H9 (cell line): ENCODE results near the gene TIA1. TPM values are rescaled to one million over a fixed set of nuclear protein-coding genes. Genes with fewer than 3 reads are reported as not detected.

ENCODE experiments used
- DNase-seq: peaks from one replicate; pipeline ENCODE4 v3.0.0-alpha.2; 2017
- H2AFZ ChIP-seq: one replicate; pipeline ENCODE4 v1.6.1; 2013; ENCODE audit warnings: mild to moderate bottlenecking, low read length, control low read depth, moderate library complexity
- H2AK5ac ChIP-seq: 2 replicates; pipeline ENCODE4 v1.6.1; 2013; ENCODE audit warnings: low read length, control low read depth, mixed read lengths; ENCODE audit not compliant: insufficient read length
- H2BK120ac ChIP-seq: one replicate; pipeline ENCODE4 v1.6.1; 2013; ENCODE audit warnings: low read depth, mild to moderate bottlenecking, low read length, control low read depth, inconsistent platforms; ENCODE audit not compliant: poor library complexity, severe bottlenecking
- H2BK12ac ChIP-seq: 2 replicates; pipeline ENCODE4 v1.6.1; 2013; ENCODE audit warnings: low read length, control low read depth, mixed read lengths, low read depth; ENCODE audit not compliant: insufficient read length
- H2BK15ac ChIP-seq: 2 replicates; pipeline ENCODE4 v1.6.1; 2013; ENCODE audit warnings: low read depth, low read length, control low read depth
- H2BK20ac ChIP-seq: one replicate; pipeline ENCODE4 v1.6.1; 2013; ENCODE audit warnings: low read depth, mild to moderate bottlenecking, low read length, control low read depth, inconsistent platforms; ENCODE audit not compliant: poor library complexity, severe bottlenecking
- H2BK5ac ChIP-seq: 2 replicates; pipeline ENCODE4 v1.6.1; 2013; ENCODE audit warnings: low read length, control low read depth, mixed read lengths; ENCODE audit not compliant: insufficient read length
- H3K14ac ChIP-seq: 2 replicates; pipeline ENCODE4 v1.6.1; 2013; ENCODE audit warnings: low read length, control low read depth; ENCODE audit not compliant: insufficient read depth
- H3K18ac ChIP-seq: 2 replicates; pipeline ENCODE4 v1.6.1; 2013; ENCODE audit warnings: low read depth, mild to moderate bottlenecking, mixed read lengths, low read length, control low read depth; ENCODE audit not compliant: insufficient read length
- H3K23ac ChIP-seq: 2 replicates; pipeline ENCODE4 v1.6.1; 2013; ENCODE audit warnings: low read length, control low read depth, mixed read lengths, low read depth; ENCODE audit not compliant: insufficient read length
- H3K23me2 ChIP-seq: 2 replicates; pipeline ENCODE4 v1.6.1; 2013; ENCODE audit warnings: low read depth, mild to moderate bottlenecking, mixed read lengths, low read length, control low read depth; ENCODE audit not compliant: insufficient read length, poor library complexity, severe bottlenecking
- H3K27ac ChIP-seq: 2 replicates; pipeline ENCODE4 v1.5.1; 2013; ENCODE audit warnings: low read length, control low read depth, mixed read lengths, low read depth; ENCODE audit not compliant: insufficient read length
- H3K27me3 ChIP-seq: 2 replicates; pipeline ENCODE4 v1.6.1; 2013; ENCODE audit warnings: low read length, control low read depth, inconsistent platforms; ENCODE audit not compliant: insufficient read depth
- H3K4ac ChIP-seq: 2 replicates; pipeline ENCODE4 v1.6.1; 2013; ENCODE audit warnings: low read depth, mild to moderate bottlenecking, control low read depth, inconsistent platforms, low read length, moderate library complexity
- H3K4me1 ChIP-seq: 2 replicates; pipeline ENCODE4 v1.6.1; 2013; ENCODE audit warnings: low read length, control low read depth, inconsistent platforms; ENCODE audit not compliant: insufficient read depth
- H3K4me2 ChIP-seq: 2 replicates; pipeline ENCODE4 v1.6.1; 2013; ENCODE audit warnings: low read length, control low read depth, mixed read lengths; ENCODE audit not compliant: insufficient read length, insufficient read depth
- H3K56ac ChIP-seq: 2 replicates; pipeline ENCODE4 v1.6.1; 2013; ENCODE audit warnings: low read depth, mild to moderate bottlenecking, mixed read lengths, low read length, control low read depth; ENCODE audit not compliant: insufficient read length
- H3K79me1 ChIP-seq: 2 replicates; pipeline ENCODE4 v1.6.1; 2013; ENCODE audit warnings: low read depth, mild to moderate bottlenecking, moderate library complexity, low read length, control low read depth, inconsistent platforms; ENCODE audit not compliant: insufficient read depth, poor library complexity, severe bottlenecking
- H3K79me2 ChIP-seq: 2 replicates; pipeline ENCODE4 v1.6.1; 2013; ENCODE audit warnings: low read length, control low read depth, inconsistent platforms; ENCODE audit not compliant: insufficient read depth
- H3K9ac ChIP-seq: 2 replicates; pipeline ENCODE4 v1.6.1; 2013; ENCODE audit warnings: low read length, control low read depth, mixed read lengths; ENCODE audit not compliant: insufficient read length; ENCODE audit errors: extremely low read depth
- H3K9me3 ChIP-seq: one replicate; pipeline ENCODE4 v1.6.1; 2013; ENCODE audit warnings: low read depth, low read length, inconsistent platforms; ENCODE audit not compliant: control insufficient read depth
- H3T11ph ChIP-seq: one replicate; pipeline ENCODE4 v1.6.1; 2013; ENCODE audit warnings: mild to moderate bottlenecking, low read length, control low read depth, inconsistent platforms
- H4K20me1 ChIP-seq: one replicate; pipeline ENCODE4 v1.6.1; 2013; ENCODE audit not compliant: control insufficient read depth, insufficient read length, insufficient read depth
- H4K5ac ChIP-seq: 2 replicates; pipeline ENCODE4 v1.6.1; 2013; ENCODE audit warnings: low read depth, mild to moderate bottlenecking, mixed read lengths, low read length, control low read depth; ENCODE audit not compliant: insufficient read length
- H4K8ac ChIP-seq: replicated peaks from 2 replicates; pipeline ENCODE4 v1.6.1; 2013; ENCODE audit warnings: low read length, control low read depth, mixed read lengths, low read depth; ENCODE audit not compliant: insufficient read length
- H4K91ac ChIP-seq: 2 replicates; pipeline ENCODE4 v1.6.1; 2013; ENCODE audit warnings: low read depth, mild to moderate bottlenecking, moderate library complexity, mixed read lengths, low read length, control low read depth; ENCODE audit not compliant: insufficient read length
- H3K27ac Mint-ChIP-seq, 3 experiments: 2 replicates in 2 of 3; 3 replicates in 1 of 3; pipeline ENCODE4 v1.8.0; 2020 to 2021; ENCODE audit warnings: mixed read lengths in 3 of 3, mild to moderate bottlenecking in 1 of 3, moderate library complexity in 1 of 3
- H3K27me3 Mint-ChIP-seq: 2 replicates; pipeline ENCODE4 v1.8.0; 2021; ENCODE audit warnings: low read depth, mild to moderate bottlenecking, moderate library complexity, mixed read lengths
- H3K36me3 Mint-ChIP-seq, 3 experiments: 2 replicates in 2 of 3; 3 replicates in 1 of 3; pipeline ENCODE4 v1.8.0; 2020 to 2021; ENCODE audit warnings: low read depth in 3 of 3, mixed read lengths in 3 of 3; ENCODE audit not compliant: insufficient read depth in 1 of 3
- H3K4me1 Mint-ChIP-seq, 2 experiments: 2 replicates each; pipeline ENCODE4 v1.8.0; 2020; ENCODE audit warnings: mixed read lengths in 2 of 2
- H3K4me3 Mint-ChIP-seq, 2 experiments: 2 replicates in 1 of 2; 3 replicates in 1 of 2; pipeline ENCODE4 v1.8.0; 2020 to 2021; ENCODE audit warnings: mild to moderate bottlenecking in 2 of 2, mixed read lengths in 2 of 2, moderate library complexity in 1 of 2
- H3K9me3 Mint-ChIP-seq, 2 experiments: 2 replicates in 1 of 2; 3 replicates in 1 of 2; pipeline ENCODE4 v1.8.0; 2020; ENCODE audit warnings: mild to moderate bottlenecking in 2 of 2, mixed read lengths in 2 of 2, moderate library complexity in 1 of 2
- WGBS: extraction: QIAGEN DNeasy Blood & Tissue Kit; methylation state at CpG from one replicate; pipeline ENCODE4 v1.1.7; 2013; ENCODE audit warnings: missing lambda C conversion rate, low lambda C conversion rate, mixed read lengths; ENCODE audit not compliant: insufficient read length; ENCODE audit errors: extremely low coverage; 5-methylcytosine and 5-hydroxymethylcytosine counted together
- total RNA-seq: library from RNA; stranded (reverse); gene quantifications from 2 replicates; pipeline ENCODE4 v1.2.1, GENCODE V29; 2021
- TF ChIP-seq, protein P1 (sequence below): fragments of 200-600 bp; sonication (generic); conservative IDR thresholded peaks from 3 replicates; pipeline ENCODE4 v1.8.0; 2021; ENCODE audit warnings: antibody characterized with exemption, mild to moderate bottlenecking

TIA1 gene
- total RNA-seq, 1 experiment from 2014 or later = 193 TPM

DNA sequence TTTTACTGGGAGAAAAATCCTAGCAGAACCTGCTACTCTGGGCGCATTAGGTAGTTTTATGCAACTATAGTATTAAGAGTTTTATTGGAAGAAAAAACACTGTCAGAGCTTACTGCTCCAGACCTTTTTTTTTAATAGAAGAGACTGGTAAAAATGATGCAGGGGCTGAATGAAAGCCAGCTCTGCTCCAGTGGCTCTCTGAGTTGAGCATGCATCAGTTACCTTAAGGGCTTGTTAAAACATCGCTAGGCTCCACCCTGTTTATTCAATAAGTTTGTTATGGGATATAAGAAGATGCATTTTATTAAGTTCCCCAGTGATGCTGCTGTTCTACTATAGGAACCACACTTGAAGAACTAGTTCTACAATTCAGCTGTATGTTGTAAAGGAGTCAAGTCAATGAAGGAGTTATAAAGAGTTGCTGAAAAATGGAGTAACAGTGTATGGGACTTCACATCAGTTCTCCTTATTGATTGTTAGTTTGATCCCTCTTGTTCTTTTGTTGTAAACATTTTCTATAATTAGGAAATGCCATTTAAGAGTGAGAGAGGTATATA, 31.9 kb upstream of the TIA1 start:
- Histone ChIP-seq H4K91ac (no peak overlapping the region), H3T11ph (no peak overlapping the region), H3K4ac (no peak overlapping the region), H2BK12ac (no peak overlapping the region), H3K9ac (no peak overlapping the region), H4K5ac (no peak overlapping the region), H2BK5ac (no peak overlapping the region), H2BK15ac (no peak overlapping the region), H3K79me2 (no peaks in the 10 kb centered on the region), H2BK120ac (no peak overlapping the region), H4K20me1 (no peaks in the 10 kb centered on the region), H3K27me3 (no peaks in the 10 kb centered on the region), H3K9me3 (no peaks in the 10 kb centered on the region), H3K23me2 (no peaks in the 10 kb centered on the region), H3K79me1 (no peaks in the 10 kb centered on the region), H3K4me1 (no peaks in the 10 kb centered on the region), H2BK20ac (no peak overlapping the region), H3K18ac (no peak overlapping the region), H3K23ac (no peak overlapping the region), H2AK5ac (no peak overlapping the region), H2AFZ (no peak overlapping the region), H3K56ac (no peak overlapping the region), H3K14ac (no peak overlapping the region), H4K8ac (no peak overlapping the region), H3K4me2 (no peak overlapping the region), H3K27ac (no peak overlapping the region)
- Mint-ChIP-seq H3K36me3 (peaks cover 21 to 72% (median 63%) of the 10 kb centered on the region in 3 experiments; a peak in 6 of 7 replicates), H3K27ac (peak overlapping the region in 1 of 3 experiments; percentile 74; a peak in 1 of 7 replicates), H3K4me1 (no peaks in the 10 kb centered on the region), H3K27me3 (no peaks in the 10 kb centered on the region), H3K4me3 (no peak overlapping the region), H3K9me3 (no peaks in the 10 kb centered on the region)
- no CpG with 5 or more reads among the region's 2 CpGs for WGBS
- TF ChIP-seq, protein P1, sequence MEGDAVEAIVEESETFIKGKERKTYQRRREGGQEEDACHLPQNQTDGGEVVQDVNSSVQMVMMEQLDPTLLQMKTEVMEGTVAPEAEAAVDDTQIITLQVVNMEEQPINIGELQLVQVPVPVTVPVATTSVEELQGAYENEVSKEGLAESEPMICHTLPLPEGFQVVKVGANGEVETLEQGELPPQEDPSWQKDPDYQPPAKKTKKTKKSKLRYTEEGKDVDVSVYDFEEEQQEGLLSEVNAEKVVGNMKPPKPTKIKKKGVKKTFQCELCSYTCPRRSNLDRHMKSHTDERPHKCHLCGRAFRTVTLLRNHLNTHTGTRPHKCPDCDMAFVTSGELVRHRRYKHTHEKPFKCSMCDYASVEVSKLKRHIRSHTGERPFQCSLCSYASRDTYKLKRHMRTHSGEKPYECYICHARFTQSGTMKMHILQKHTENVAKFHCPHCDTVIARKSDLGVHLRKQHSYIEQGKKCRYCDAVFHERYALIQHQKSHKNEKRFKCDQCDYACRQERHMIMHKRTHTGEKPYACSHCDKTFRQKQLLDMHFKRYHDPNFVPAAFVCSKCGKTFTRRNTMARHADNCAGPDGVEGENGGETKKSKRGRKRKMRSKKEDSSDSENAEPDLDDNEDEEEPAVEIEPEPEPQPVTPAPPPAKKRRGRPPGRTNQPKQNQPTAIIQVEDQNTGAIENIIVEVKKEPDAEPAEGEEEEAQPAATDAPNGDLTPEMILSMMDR = no peak
- DNase-seq = no peak
